Ascending aorta (tissue), 2 donors: ENCODE data around the gene RIMS4. TPM values are rescaled to one million over a fixed set of nuclear protein-coding genes. Genes with fewer than 3 reads are reported as not detected.
A peak's percentile ranks its signal among the peaks of the same experiment; 100 is the strongest.

Experiments used
- DNase-seq, 2 donors: peaks; one replicate each; pipeline ENCODE4 v3.0.0-alpha.2; 2019; ENCODE audit warnings: low spot score in 2 of 2
- H3K27ac ChIP-seq, 2 donors: fragments of 200-600 bp; sonication (generic); one replicate each; pipeline ENCODE4 v1.5.1; 2016 to 2017; ENCODE audit warnings: mild to moderate bottlenecking in 1 of 2
- H3K27me3 ChIP-seq: fragments of 200-600 bp; sonication (generic); one replicate; pipeline ENCODE4 v1.5.1; 2017
- H3K36me3 ChIP-seq, 2 donors: fragments of 200-600 bp; sonication (generic); one replicate each; pipeline ENCODE4 v1.5.1; 2016
- H3K4me1 ChIP-seq, 2 donors: fragments of 200-600 bp; sonication (generic); one replicate each; pipeline ENCODE4 v1.5.1; 2016 to 2017; ENCODE audit warnings: mild to moderate bottlenecking in 1 of 2
- H3K4me3 ChIP-seq, 2 donors: fragments of 200-600 bp; sonication (generic); one replicate each; pipeline ENCODE4 v1.5.1; 2016 to 2017; ENCODE audit warnings: mild to moderate bottlenecking in 1 of 2
- H3K9me3 ChIP-seq, 2 donors: fragments of 200-600 bp; sonication (generic); one replicate each; pipeline ENCODE4 v1.5.1; 2016
- CTCF ChIP-seq, 3 experiments: fragments of 200-600 bp in 2 of 3; fragments of 450-650 bp in 1 of 3; sonication (generic) in 2 of 3; IDR thresholded peaks; one replicate each; pipeline ENCODE4 v1.5.1; 2016 to 2019; ENCODE audit warnings: antibody characterized with exemption in 3 of 3, mild to moderate bottlenecking in 1 of 3, moderate library complexity in 1 of 3
- intact Hi-C: fragments of 100-400 bp; cut with DNase I; formaldehyde crosslinking; loops from one replicate; pipeline ENCODE4 v1.15.1; 2023
- total RNA-seq: library from RNA; depleted of rRNA; stranded (reverse); fragments of >200 nt; gene quantifications from one replicate; pipeline ENCODE4 v1.1.0, GENCODE V29; 2016

Gene RIMS4
- total RNA-seq, 1 donor from 2014 or later = 4.0 TPM

- Histone ChIP-seq H3K36me3 (peaks cover 0 to 7% of the 10 kb centered on the region in 2 donors), H3K9me3 (no peaks in the 10 kb centered on the region), H3K27me3 (no peaks in the 10 kb centered on the region), H3K4me1 (no peaks in the 10 kb centered on the region), H3K27ac (no peak overlapping the region), H3K4me3 (no peak overlapping the region)
- intact Hi-C loops = no loop called here
- no peak for DNase-seq
- TF ChIP-seq CTCF (IDR thresholded peaks at IDR 0.05) = no peak
Observed at GRCh38 chr20:44754554-44754953, 55.8 kb downstream of the RIMS4 start.

DNA sequence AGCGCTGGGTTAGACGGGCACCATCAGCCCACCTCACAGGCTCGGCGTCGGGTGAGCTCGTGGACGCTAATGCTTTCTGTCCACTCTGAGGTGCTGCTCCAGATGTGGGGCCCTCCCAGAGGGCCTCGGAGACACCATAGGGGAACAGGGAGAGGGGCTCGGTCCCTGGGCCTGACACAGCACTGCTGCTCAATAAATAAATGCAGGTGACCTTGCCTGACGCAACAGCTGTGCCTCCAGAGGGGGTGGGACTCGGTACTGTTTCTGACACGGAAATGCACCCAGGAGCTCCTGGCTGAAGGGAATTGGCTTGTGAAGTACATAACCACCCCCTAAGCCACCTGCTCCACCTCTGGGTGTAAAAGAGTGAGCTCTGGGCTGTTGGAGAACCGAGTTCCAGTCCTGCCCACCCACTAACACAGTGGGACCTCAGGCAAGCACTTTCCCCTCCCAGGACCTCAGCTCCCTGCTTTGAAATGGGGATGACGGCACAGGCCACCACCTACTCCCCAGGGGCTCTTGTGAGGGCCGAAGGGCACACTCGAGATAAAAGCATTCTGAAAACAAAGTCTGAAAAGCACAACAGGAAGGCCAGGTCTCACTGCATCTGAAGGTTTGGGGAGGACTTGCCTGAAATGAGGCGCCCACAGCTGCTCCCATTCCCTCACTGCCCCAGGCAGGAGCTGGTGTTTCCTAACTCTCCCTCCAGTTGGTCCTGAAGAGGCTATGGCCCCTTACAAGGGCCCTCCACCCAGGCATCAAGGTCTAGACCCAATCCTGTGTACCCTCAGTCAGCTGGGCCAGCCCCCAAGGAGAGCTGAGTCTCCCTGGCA lies 58.0 kb downstream of the RIMS4 start:
- intact Hi-C loops = no loop called here

DNA sequence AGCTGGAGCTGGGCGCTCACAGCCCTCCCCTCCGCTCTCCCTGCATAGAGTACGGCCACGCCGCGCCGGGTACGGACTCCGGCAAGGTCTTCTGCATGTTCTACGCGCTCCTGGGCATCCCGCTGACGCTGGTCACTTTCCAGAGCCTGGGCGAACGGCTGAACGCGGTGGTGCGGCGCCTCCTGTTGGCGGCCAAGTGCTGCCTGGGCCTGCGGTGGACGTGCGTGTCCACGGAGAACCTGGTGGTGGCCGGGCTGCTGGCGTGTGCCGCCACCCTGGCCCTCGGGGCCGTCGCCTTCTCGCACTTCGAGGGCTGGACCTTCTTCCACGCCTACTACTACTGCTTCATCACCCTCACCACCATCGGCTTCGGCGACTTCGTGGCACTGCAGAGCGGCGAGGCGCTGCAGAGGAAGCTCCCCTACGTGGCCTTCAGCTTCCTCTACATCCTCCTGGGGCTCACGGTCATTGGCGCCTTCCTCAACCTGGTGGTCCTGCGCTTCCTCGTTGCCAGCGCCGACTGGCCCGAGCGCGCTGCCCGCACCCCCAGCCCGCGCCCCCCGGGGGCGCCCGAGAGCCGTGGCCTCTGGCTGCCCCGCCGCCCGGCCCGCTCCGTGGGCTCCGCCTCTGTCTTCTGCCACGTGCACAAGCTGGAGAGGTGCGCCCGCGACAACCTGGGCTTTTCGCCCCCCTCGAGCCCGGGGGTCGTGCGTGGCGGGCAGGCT lies 60.1 kb downstream of the RIMS4 start:
- Histone ChIP-seq H3K27ac (no peak overlapping the region), H3K4me1 (peaks cover 7 to 14% of the 10 kb centered on the region in 2 donors), H3K9me3 (no peaks in the 10 kb centered on the region), H3K27me3 (no peaks in the 10 kb centered on the region), H3K4me3 (no peak overlapping the region), H3K36me3 (peaks cover 0 to 7% of the 10 kb centered on the region in 2 donors)
- no peak for DNase-seq
- intact Hi-C loops = no loop called here
- TF ChIP-seq CTCF (IDR thresholded peaks at IDR 0.05) = peak in 2 of 3 experiments; percentile 13 to 27

More for the DNA sequence above, 58.0 kb downstream of the RIMS4 start:
- DNase-seq = no peak
- Histone ChIP-seq H3K4me3 (no peak overlapping the region), H3K9me3 (no peaks in the 10 kb centered on the region), H3K36me3 (peaks cover 0 to 7% of the 10 kb centered on the region in 2 donors), H3K4me1 (peaks cover 0 to 6% of the 10 kb centered on the region in 2 donors), H3K27me3 (no peaks in the 10 kb centered on the region), H3K27ac (no peak overlapping the region)
- no peak for TF ChIP-seq CTCF (IDR thresholded peaks at IDR 0.05)

DNA sequence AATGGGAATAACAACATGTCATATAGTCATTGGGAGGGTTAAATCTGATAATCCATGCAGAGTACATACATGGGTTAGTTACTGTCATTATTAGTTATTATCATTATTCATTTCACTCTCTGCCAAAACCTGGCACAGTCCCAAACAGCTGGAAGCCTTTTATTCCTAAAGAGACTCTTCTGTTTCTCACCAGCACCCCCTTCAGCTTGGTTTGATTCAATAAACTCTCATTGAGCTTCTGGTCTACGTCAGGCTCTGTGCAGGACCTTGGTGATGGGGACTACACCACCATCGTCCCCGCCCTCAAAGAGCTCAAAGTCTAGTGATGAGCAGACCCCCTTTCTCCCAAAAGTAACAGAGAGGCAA lies 62.4 kb downstream of the RIMS4 start:
- Histone ChIP-seq H3K27me3 (no peaks in the 10 kb centered on the region), H3K36me3 (peaks cover 0 to 7% of the 10 kb centered on the region in 2 donors), H3K4me3 (peak overlapping the region; percentile 62 to 86), H3K27ac (no peak overlapping the region), H3K4me1 (peaks cover 7 to 17% of the 10 kb centered on the region in 2 donors), H3K9me3 (no peaks in the 10 kb centered on the region)
- TF ChIP-seq CTCF (IDR thresholded peaks at IDR 0.05) = no peak
- no peak for DNase-seq
- intact Hi-C loops = loop anchor here (5.0 kb wide), 3 partner anchors 146 to 226 kb away; partner anchors contain the start of genes SERINC3 and TOMM34

DNA sequence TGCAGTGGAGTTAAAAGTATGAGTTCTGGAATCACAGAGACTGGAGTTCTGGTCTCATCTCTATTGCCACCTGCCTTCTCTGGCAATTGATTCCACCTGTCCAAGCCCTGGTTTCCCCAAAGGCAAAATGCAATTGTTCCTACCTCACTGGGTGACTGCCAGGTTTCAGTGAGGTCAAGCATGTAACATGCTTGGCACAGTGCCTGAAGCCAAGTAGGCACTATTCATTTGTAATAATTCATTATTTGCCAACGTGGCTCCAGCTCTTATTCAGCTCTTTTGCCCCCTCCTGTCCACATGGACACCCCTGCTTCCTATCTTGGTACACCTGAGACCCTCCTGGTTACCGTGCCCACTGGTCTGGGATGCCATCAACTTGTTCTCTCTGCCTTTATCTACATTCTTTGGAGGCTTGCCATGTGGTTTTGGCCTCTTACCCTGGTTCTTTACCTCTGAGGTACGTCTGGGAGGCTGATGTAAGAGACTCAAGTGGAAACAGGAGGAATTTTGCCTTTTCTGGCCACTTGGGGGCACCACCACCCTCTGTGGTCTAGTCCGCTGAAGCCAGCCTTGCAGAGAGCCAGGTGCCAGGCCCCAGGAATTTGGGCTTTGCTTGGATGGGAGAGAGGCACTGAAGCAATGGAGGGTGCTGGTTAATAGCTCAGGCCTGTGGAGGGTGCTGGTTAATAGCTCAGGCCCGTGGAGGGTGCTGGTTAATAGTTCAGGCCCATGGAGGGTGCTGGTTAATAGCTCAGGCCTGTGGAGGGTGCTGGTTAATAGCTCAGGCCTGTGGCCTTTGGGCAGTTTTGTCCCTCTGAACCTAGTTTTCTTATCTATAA lies 63.0 kb downstream of the RIMS4 start:
- Histone ChIP-seq H3K27me3 (no peaks in the 10 kb centered on the region), H3K4me3 (peak overlapping the region; percentile 62 to 86), H3K4me1 (peaks cover 7 to 21% of the 10 kb centered on the region in 2 donors), H3K36me3 (peaks cover 0 to 7% of the 10 kb centered on the region in 2 donors), H3K9me3 (no peaks in the 10 kb centered on the region), H3K27ac (peak overlapping the region; percentile 92 to 94)
- intact Hi-C loops = loop anchor here (1.0 to 5.0 kb wide), 5 partner anchors 63 to 225 kb away; partner anchors contain the start of genes RIMS4, SERINC3 and TOMM34
- DNase-seq = peak; percentile 29 to 92
- TF ChIP-seq CTCF (IDR thresholded peaks at IDR 0.05) = peak; percentile 52 to 82 (median 65)
